Omental fat pad (tissue), 4 donors: ENCODE results near the gene SEMA4G. TPM values are rescaled to one million over a fixed set of nuclear protein-coding genes. Genes with fewer than 3 reads are reported as not detected.
A peak's percentile ranks its signal among the peaks of the same experiment; 100 is the strongest.

Experiments used
- ATAC-seq: fragments of 150-250 bp; one replicate; pipeline ENCODE4 v1.9.1; 2016; ENCODE audit warnings: mild to moderate bottlenecking, moderate library complexity; ENCODE audit not compliant: low FRiP score
- DNase-seq: peaks from one replicate; pipeline ENCODE4 v3.0.0-alpha.2; 2019; ENCODE audit warnings: low spot score
- total RNA-seq, 4 donors: library from RNA; depleted of rRNA; stranded (reverse); fragments of >200 nt; gene quantifications; one replicate each; pipeline ENCODE4 v1.1.0, GENCODE V29; 2016
- TF ChIP-seq, protein P1 (sequence below), 3 donors: fragments of 450-650 bp; IDR thresholded peaks; one replicate each; pipeline ENCODE4 v1.5.1; 2016 to 2017; ENCODE audit warnings: antibody characterized with exemption in 3 of 3, mild to moderate bottlenecking in 3 of 3, moderate library complexity in 2 of 3

Gene SEMA4G
- total RNA-seq, 4 donors from 2014 or later, result 0.47 to 1.4 (median 1.1) TPM

GRCh38 chr10:101000915-101001658 lies 31.8 kb downstream of the SEMA4G start:
- peak; percentile 71 for DNase-seq
- peak; percentile 37 for ATAC-seq
- TF ChIP-seq, protein P1, sequence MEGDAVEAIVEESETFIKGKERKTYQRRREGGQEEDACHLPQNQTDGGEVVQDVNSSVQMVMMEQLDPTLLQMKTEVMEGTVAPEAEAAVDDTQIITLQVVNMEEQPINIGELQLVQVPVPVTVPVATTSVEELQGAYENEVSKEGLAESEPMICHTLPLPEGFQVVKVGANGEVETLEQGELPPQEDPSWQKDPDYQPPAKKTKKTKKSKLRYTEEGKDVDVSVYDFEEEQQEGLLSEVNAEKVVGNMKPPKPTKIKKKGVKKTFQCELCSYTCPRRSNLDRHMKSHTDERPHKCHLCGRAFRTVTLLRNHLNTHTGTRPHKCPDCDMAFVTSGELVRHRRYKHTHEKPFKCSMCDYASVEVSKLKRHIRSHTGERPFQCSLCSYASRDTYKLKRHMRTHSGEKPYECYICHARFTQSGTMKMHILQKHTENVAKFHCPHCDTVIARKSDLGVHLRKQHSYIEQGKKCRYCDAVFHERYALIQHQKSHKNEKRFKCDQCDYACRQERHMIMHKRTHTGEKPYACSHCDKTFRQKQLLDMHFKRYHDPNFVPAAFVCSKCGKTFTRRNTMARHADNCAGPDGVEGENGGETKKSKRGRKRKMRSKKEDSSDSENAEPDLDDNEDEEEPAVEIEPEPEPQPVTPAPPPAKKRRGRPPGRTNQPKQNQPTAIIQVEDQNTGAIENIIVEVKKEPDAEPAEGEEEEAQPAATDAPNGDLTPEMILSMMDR (IDR thresholded peaks at IDR 0.05), result no peak

DNA sequence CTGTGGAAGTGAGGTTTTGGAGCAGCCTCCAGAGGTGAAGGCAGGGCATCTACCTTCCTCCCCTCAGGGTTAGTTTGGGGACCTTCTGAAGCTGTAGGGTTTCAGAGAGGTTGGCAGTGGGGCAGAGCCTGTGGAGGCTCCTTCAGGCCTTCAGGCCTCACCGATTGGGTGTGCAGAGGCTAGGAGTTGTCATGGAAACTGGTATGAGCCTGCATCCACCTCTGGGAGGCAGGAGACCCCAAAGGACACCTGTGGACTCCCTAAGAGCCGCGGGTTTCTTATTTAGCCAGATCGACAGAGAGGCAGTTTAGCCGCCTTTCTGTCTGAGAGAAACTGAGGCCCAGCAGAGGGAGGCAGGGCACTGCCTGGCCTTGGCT lies 32.3 kb downstream of the SEMA4G start:
- DNase-seq (no peak), ATAC-seq (no peak)
- TF ChIP-seq, protein P1 (IDR thresholded peaks at IDR 0.05), result no peak

DNA sequence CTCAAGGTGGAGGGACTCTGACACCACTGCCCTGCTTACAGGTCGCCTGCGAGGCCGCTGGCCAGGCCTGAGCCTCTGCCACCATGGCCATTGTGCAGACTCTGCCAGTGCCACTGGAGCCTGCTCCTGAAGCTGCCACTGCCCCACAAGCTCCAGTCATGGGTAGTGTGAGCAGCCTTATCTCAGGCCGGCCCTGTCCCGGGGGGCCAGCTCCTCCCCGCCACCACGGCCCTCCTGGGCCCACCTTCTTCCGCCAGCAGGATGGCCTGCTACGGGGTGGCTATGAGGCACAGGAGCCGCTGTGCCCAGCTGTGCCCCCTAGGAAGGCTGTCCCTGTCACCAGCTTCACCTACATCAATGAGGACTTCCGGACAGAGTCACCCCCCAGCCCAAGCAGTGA lies 33.2 kb downstream of the SEMA4G start:
- no peak for ATAC-seq
- TF ChIP-seq, protein P1 (IDR thresholded peaks at IDR 0.05), result no peak
- DNase-seq, result no peak

DNA sequence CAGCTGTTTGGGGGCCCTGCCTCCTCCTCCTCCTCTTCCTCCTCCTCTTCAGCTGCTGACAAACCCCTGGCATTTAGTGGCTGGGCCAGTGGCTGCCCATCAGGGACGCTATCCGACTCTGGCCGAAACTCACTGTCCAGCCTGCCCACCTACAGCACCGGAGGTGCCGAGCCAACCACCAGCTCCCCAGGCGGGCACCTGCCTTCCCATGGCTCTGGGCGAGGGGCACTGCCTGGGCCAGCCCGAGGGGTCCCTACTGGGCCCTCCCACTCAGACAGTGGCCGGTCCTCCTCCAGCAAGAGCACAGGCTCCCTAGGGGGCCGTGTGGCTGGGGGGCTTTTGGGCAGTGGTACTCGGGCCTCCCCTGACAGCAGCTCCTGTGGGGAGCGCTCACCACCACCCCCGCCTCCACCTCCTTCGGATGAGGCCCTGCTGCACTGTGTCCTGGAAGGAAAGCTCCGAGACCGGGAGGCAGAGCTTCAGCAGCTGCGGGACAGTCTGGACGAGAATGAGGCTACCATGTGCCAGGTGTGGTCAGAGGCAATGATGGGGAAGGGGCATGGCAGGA lies 34.4 kb downstream of the SEMA4G start:
- ATAC-seq (no peak), DNase-seq (no peak)

DNA sequence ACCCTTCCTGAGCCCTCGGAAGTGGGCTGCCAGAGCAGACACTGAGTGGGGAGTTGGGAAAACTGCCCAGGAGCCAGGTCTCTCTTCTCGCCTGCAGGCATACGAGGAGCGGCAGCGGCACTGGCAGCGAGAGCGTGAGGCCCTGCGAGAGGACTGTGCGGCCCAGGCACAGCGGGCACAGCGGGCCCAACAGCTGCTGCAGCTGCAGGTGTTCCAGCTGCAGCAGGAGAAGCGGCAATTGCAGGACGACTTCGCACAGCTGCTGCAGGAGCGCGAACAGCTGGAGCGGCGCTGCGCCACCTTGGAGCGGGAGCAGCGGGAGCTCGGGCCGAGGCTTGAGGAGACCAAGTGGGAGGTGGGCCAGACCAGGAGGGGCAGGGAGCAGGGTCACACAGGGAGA lies 36.1 kb downstream of the SEMA4G start:
- ATAC-seq, result no peak
- TF ChIP-seq, protein P1 (IDR thresholded peaks at IDR 0.05), result no peak
- no peak for DNase-seq

More for the DNA sequence above, 34.4 kb downstream of the SEMA4G start:
- TF ChIP-seq, protein P1 (IDR thresholded peaks at IDR 0.05), result no peak

DNA sequence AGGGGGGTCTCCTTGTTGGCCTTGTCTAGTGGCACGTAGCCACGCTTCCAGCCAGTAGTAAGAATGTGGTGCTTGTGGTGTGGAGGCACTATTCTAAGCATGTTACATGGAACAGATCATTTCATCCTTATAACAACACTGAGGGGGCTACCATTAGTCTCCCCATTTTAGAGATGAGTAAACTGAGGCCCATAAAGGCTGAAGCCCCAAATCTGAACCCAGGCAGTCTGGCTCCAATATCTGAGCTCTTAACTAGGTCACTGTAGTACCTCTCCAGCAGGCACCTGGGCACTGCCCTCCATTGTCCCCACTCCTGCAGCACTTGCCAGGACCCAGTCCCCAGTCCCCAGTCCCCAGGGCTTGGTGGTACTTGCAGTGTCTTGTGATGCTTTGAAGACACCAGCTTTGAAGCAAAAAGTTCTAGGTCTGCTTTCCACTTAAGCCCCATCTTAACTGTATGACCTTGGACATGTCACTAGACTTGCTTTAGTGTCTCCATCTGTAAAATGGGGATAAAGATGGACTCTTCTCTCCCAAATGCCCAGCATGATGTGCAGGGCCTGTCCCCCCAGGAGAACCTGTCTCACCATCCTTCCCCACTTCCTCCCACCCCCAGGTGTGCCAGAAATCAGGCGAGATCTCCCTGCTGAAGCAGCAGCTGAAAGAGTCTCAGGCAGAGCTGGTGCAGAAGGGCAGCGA lies 36.7 kb downstream of the SEMA4G start:
- TF ChIP-seq, protein P1 (IDR thresholded peaks at IDR 0.05), result no peak

More for the DNA sequence above, 36.7 kb downstream of the SEMA4G start:
- ATAC-seq (no peak), DNase-seq (no peak)
